Measurements from ENCODE around the gene LDLRAD4.

LDLRAD4 gene

GRCh38 chr18:13179566-13180113 lies 38.9 kb upstream of the LDLRAD4 start:
- no peak for TF ChIP-seq CTCF (IDR thresholded peaks at IDR 0.05; ENCODE audit: extremely low read depth, missing control alignments)
- DNase-seq (ENCODE audit: low spot score), result no peak

DNA sequence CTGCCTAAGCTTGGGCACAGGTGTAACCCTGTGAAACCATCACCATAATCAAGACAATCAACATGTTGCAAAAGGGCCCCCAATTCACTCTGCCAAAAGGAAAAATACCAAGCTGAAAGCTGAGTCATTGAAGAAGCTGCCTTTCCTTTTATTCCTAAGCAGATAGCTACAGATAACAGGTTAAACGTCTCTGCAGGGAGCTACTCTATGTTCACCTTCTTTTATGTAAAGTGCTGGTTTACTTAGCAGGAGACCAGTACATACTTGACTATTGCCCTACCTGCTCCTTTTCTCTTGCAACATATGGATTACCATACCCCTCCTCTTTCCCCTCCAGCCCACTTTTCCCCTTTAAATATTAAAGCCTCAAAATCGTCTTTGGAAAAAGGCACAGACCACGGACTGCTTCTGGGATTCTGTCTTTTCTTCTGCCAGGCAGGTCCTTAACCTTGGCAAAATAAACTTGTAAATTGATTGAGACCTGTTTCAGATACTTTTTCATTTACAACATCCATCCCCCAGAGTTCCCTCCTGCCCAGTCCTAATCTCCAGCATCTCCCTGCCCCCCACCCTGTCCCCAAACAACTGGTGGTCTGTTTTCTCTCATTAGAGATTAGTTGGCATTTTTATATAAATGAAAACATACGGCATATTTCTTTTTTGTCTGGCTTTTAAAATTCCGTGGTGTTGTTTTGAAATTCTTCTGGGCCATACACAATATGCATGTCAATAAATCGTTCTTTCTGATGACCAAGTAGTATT lies 37.8 kb upstream of the LDLRAD4 start:
- DNase-seq (ENCODE audit: low spot score), result no peak
- TF ChIP-seq CTCF (IDR thresholded peaks at IDR 0.05; ENCODE audit: extremely low read depth, missing control alignments), result no peak

DNA sequence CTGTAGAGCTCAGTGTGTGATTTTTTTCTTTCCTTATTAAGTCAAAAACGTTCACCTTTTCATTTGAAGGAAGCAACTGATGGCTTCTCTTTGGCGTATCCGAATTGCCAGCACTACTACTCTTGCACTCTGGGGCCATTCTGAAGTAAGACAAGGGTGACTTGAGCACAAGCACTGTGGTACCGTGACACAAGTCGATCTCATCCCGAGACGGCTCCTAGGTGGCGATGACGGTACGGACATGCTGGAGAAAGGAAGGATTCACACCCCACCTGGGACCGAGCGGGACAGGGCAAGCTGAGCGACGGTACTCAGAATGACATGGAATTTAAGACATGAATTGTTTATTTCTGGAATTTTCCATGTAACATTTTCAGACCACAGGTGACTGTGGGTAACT lies 36.8 kb upstream of the LDLRAD4 start:
- TF ChIP-seq CTCF (IDR thresholded peaks at IDR 0.05; ENCODE audit: extremely low read depth, missing control alignments), result no peak
- no peak for DNase-seq (ENCODE audit: low spot score)

GRCh38 chr18:13183359-13183758 lies 35.2 kb upstream of the LDLRAD4 start:
- no peak for DNase-seq (ENCODE audit: low spot score)
- TF ChIP-seq CTCF (IDR thresholded peaks at IDR 0.05; ENCODE audit: extremely low read depth, missing control alignments), result no peak

DNA sequence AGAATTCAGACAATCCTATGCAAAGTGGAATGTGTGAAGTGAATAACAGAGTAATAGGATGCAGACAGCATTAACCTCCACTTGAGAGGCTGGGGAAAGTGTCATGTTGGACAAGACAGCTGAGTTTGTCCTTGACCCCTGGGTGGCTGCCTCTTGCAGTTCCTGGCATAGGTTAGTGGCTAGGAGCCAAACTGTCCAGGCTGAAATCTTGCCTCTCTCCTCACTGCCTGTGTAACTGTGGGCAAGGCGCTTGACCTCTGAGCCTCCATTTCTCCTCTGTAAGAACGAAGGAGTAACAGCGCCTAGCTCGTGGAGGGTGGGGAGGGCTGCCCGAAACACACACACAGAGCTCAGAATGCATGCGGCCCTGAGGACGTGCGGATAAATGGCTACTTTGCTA lies 34.8 kb upstream of the LDLRAD4 start:
- TF ChIP-seq CTCF (IDR thresholded peaks at IDR 0.05; ENCODE audit: extremely low read depth, missing control alignments), result no peak
- DNase-seq (ENCODE audit: low spot score), result no peak

DNA sequence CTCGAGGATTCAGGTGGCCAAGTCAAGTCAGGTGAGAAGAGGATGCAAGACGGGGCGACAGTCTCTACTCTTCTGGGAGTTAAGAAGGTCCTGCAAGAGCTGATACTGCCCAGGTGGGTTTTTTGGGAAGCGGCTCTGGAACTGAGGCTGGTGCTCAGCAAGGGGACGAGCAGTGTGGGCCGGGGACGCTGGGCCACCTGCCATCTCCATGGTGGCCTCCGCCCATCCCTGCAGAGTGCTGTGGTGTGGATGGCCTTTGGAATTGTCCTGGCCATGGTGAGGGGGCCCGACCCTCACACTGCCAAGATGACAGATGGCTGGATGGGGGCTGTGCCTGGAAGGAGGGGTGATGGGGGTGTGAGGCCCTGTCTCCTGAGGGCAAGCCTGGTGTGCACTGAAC lies 34.2 kb upstream of the LDLRAD4 start:
- TF ChIP-seq CTCF (IDR thresholded peaks at IDR 0.05; ENCODE audit: extremely low read depth, missing control alignments), result no peak
- DNase-seq (ENCODE audit: low spot score), result no peak

DNA sequence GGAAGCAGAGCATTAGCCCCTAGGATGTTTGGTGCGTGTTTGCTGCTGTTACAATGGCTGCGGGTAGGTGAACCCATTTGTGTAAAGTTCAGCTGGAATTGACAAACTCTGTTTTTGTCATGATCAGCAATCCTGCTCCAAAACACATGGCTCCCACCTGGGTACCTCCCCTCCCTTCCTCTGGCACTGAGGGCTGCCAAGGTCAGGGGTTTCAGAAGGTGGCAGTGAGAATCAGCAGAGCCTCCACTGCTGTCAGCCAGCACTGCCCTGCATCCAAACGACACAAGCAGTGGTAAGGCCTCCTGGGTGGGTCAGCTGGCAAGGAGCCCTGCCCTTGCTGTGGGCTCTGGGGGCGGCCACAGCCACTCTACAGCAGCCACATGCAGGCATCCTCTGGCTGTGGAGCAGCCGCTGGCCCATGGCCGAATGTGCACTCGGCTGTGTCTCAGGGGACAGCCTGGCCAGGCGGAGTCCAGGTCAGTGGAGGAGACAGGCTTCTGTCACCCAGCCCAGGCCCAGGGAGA lies 32.8 kb upstream of the LDLRAD4 start:
- TF ChIP-seq CTCF (IDR thresholded peaks at IDR 0.05; ENCODE audit: extremely low read depth, missing control alignments), result no peak
- DNase-seq (ENCODE audit: low spot score), result no peak

Data from GM20000 (cell line).